Sigmoid colon (tissue), 4 donors: ENCODE data around the gene COPA.
"Not testable (repeated sequence)": the region's sequence is repeated elsewhere in the genome, so short reads cannot be mapped to it uniquely, and the experiment has no call there.

Source experiments
- EP300 ChIP-seq, 4 donors: sonication (generic); formaldehyde crosslinking; IDR thresholded peaks; one replicate each; pipeline ENCODE4 v1.6.1; 2017; ENCODE audit warnings: antibody characterized with exemption in 4 of 4
- TF ChIP-seq, protein P1 (sequence below), 4 experiments: fragments of 450-650 bp in 3 of 4; fragments of 200-600 bp in 1 of 4; IDR thresholded peaks; one replicate each; pipeline ENCODE4 v1.5.1; 2016 to 2019; ENCODE audit warnings: antibody characterized with exemption in 4 of 4, mild to moderate bottlenecking in 3 of 4, moderate library complexity in 2 of 4

GRCh38 chr1:160384812-160385211, 41.8 kb upstream of the COPA start:
- TF ChIP-seq EP300 (IDR thresholded peaks at IDR 0.05): not testable (repeated sequence)
- TF ChIP-seq, protein P1, sequence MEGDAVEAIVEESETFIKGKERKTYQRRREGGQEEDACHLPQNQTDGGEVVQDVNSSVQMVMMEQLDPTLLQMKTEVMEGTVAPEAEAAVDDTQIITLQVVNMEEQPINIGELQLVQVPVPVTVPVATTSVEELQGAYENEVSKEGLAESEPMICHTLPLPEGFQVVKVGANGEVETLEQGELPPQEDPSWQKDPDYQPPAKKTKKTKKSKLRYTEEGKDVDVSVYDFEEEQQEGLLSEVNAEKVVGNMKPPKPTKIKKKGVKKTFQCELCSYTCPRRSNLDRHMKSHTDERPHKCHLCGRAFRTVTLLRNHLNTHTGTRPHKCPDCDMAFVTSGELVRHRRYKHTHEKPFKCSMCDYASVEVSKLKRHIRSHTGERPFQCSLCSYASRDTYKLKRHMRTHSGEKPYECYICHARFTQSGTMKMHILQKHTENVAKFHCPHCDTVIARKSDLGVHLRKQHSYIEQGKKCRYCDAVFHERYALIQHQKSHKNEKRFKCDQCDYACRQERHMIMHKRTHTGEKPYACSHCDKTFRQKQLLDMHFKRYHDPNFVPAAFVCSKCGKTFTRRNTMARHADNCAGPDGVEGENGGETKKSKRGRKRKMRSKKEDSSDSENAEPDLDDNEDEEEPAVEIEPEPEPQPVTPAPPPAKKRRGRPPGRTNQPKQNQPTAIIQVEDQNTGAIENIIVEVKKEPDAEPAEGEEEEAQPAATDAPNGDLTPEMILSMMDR (IDR thresholded peaks at IDR 0.05): not testable (repeated sequence)
